GM23248 (cell line): Measurements from ENCODE around the gene DSG2.

Experiments used
- EZH2 ChIP-seq: fragments of 200-600 bp; sonication (generic); IDR thresholded peaks from 2 replicates; pipeline ENCODE4 v1.6.1; 2018; ENCODE audit warnings: antibody characterized with exemption, mild to moderate bottlenecking; ENCODE audit not compliant: insufficient read depth, poor library complexity, severe bottlenecking
- EZH2phosphoT487 ChIP-seq: fragments of 200-600 bp; sonication (generic); IDR thresholded peaks from 2 replicates; pipeline ENCODE4 v1.6.1; 2018; ENCODE audit warnings: antibody characterized with exemption, moderate library complexity, mild to moderate bottlenecking, low read depth; ENCODE audit not compliant: insufficient read depth

DNA sequence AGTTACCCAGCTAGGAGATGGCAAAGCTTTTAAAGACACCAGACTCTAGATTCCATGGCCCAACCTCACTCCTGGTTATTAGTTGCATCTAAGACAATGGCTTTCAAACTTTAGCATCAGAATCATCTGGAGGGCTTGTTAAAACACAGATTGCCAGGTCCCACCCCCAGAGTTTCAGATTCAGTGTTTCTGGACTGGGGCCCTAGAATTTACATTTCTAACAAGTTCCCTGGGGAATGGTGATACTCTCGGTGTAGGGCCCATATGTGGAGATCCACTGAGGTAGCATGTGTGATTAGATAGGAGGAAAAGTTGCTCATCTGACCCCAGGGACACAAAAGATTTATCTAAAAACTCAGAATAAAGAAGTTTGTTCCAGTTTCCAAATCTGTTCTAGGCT lies 79.2 kb downstream of the DSG2 start:
- TF ChIP-seq EZH2 (no peak), EZH2phosphoT487 (no peak)
